Measurements from ENCODE around the gene SEC14L3. TPM values are rescaled to one million over a fixed set of nuclear protein-coding genes. Genes with fewer than 3 reads are reported as not detected.

SEC14L3 gene
- total RNA-seq, 1 experiment from 2014 or later, result not detected

- Histone ChIP-seq H3K4me1 (peaks cover 55% of the 10 kb centered on the region), H3K4me3 (ENCODE audit: low read depth, low read length) (peak overlapping the region; percentile 62), H3K27me3 (replicated peaks; ENCODE audit: control insufficient read depth, insufficient read depth, low read length) (no peaks in the 10 kb centered on the region), H3K9me3 (no peaks in the 10 kb centered on the region), H3K36me3 (ENCODE audit: control insufficient read depth, insufficient read depth, low read length) (peaks cover 1% of the 10 kb centered on the region; the same call in 1 of the 2 replicates)
- Mint-ChIP-seq H3K4me3 (ENCODE audit: unreplicated experiment) (peak overlapping the region; percentile 85), H3K27me3 (ENCODE audit: insufficient read depth, unreplicated experiment) (no peaks in the 10 kb centered on the region), H3K36me3 (ENCODE audit: insufficient read depth, unreplicated experiment) (peaks cover 28% of the 10 kb centered on the region), H3K9me3 (ENCODE audit: unreplicated experiment) (no peaks in the 10 kb centered on the region), H3K4me1 (ENCODE audit: low read depth, unreplicated experiment) (peaks cover 35% of the 10 kb centered on the region), H3K27ac (ENCODE audit: unreplicated experiment) (peak overlapping the region; percentile 82)
- ChIA-PET CTCF (interaction anchor here (0.6 to 4.3 kb wide), 12 partner anchors 12 to 1116 kb away, joined by 3 to 29 read pairs (median 4); partner anchors contain the start of genes RNF215 and SEC14L2), POLR2A (interaction anchor here (0.9 to 2.1 kb wide), 6 partner anchors 8 to 641 kb away, joined by 3 to 19 read pairs (median 7); partner anchors contain the start of genes CCDC157, PES1, SEC14L2 and SF3A1)
- no peak for TF ChIP-seq CTCF (IDR thresholded peaks at IDR 0.05; ENCODE audit: insufficient read depth in 1 of 2, low read depth in 1 of 2, low read length in 1 of 2, severe bottlenecking in 1 of 2, unreplicated experiment in 1 of 2)
- no TSS peak for BruUV-seq (replicated peaks)
- peak; percentile 39 to 51 for DNase-seq
- intact Hi-C loops (cut with micrococcal nuclease; ENCODE audit: unreplicated experiment), result loop anchor here (1.0 kb wide), 1 partner anchor 31 kb away; no protein-coding TSS in a partner anchor
These were observed 49.1 kb downstream of the SEC14L3 start for GRCh38 chr22:30422481-30423300.

GRCh38 chr22:30421695-30422480 is 49.9 kb downstream of the SEC14L3 start:
- TF ChIP-seq CTCF (IDR thresholded peaks at IDR 0.05; ENCODE audit: insufficient read depth in 1 of 2, low read depth in 1 of 2, low read length in 1 of 2, severe bottlenecking in 1 of 2, unreplicated experiment in 1 of 2), result no peak
- peaks cover 28% of the 10 kb centered on the region for H3K36me3 Mint-ChIP-seq (ENCODE audit: insufficient read depth, unreplicated experiment)
- no peaks in the 10 kb centered on the region for H3K9me3 Mint-ChIP-seq (ENCODE audit: unreplicated experiment)
- Histone ChIP-seq H3K4me1 (peaks cover 63% of the 10 kb centered on the region), H3K36me3 (ENCODE audit: control insufficient read depth, insufficient read depth, low read length) (peaks cover 1% of the 10 kb centered on the region; the same call in 1 of the 2 replicates), H3K4me3 (ENCODE audit: low read depth, low read length) (peak overlapping the region; percentile 5; the same call in 1 of the 2 replicates), H3K27me3 (replicated peaks; ENCODE audit: control insufficient read depth, insufficient read depth, low read length) (no peaks in the 10 kb centered on the region), H3K9me3 (no peaks in the 10 kb centered on the region)
- POLR2A ChIA-PET, result interaction anchor here (0.6 kb wide), 1 partner anchor 364 kb away, joined by 4 read pairs; no protein-coding TSS in a partner anchor
- intact Hi-C loops (cut with micrococcal nuclease; ENCODE audit: unreplicated experiment), result no loop called here
- no peak for DNase-seq
- BruUV-seq (replicated peaks), result no TSS peak
- peak overlapping the region; percentile 82 for H3K27ac Mint-ChIP-seq (ENCODE audit: unreplicated experiment)
- H3K4me3 Mint-ChIP-seq (ENCODE audit: unreplicated experiment), result peak overlapping the region; percentile 85
- H3K27me3 Mint-ChIP-seq (ENCODE audit: insufficient read depth, unreplicated experiment), result no peaks in the 10 kb centered on the region
- CTCF ChIA-PET, result interaction anchor here (0.6 to 4.3 kb wide), 5 partner anchors 9 to 1117 kb away, joined by 3 to 29 read pairs (median 4); partner anchors contain the start of gene SEC14L2
- peaks cover 35% of the 10 kb centered on the region for H3K4me1 Mint-ChIP-seq (ENCODE audit: low read depth, unreplicated experiment)
